ENCODE data around the gene NDUFB4. TPM values are rescaled to one million over a fixed set of nuclear protein-coding genes. Genes with fewer than 3 reads are reported as not detected.
A peak's percentile ranks its signal among the peaks of the same experiment; 100 is the strongest.

The NDUFB4 gene
- polyA plus RNA-seq, 3 donors: 170 to 209 (median 205) TPM

DNA sequence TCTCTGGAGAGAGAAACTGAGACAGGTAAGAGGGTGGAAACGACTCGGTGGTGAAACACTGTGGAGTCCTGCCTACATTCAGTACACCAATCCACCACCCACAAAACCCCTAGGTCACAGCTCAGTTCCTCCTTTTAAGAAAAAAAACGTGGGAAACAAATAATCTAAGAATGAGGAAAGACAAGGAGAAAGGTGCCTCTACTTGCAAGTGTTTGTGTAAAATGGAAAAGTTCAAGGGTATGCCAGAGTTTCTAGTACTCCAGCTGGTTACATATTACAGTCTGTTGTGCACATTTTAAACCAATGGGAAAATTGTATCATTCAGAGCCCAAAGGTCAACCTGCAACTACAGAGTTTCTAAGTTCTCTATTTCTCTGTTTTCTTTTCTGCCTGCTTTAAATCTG, 53.7 kb downstream of the NDUFB4 start:
- peak in 1 of 11 donors; percentile 5 for DNase-seq (ENCODE audit: extremely low read depth in 1 of 11, low read depth in 9 of 11, low spot score in 4 of 11)

- no peak for DNase-seq (ENCODE audit: extremely low read depth in 1 of 11, low read depth in 9 of 11, low spot score in 4 of 11)
Observed at GRCh38 chr3:120650311-120650710, 54.2 kb downstream of the NDUFB4 start.

Other genes starting within 250 kb of the NDUFB4 start
- gene LRRC58, start 247.0 kb upstream of the NDUFB4 start, polyA plus RNA-seq (ENCODE audit: insufficient read length in 3 of 3): 10 to 100 TPM; 30.0 to 37.5 (median 33.9) TPM
- gene FSTL1, start 145.3 kb upstream of the NDUFB4 start, polyA plus RNA-seq (ENCODE audit: insufficient read length in 3 of 3): 100 to 1,000 TPM; 491 to 605 (median 545) TPM
- gene HGD, start 85.9 kb downstream of the NDUFB4 start, polyA plus RNA-seq (ENCODE audit: insufficient read length in 3 of 3): 100 to 1,000 TPM in 2 of 3 donors, 10 to 100 TPM in 1; 73.4 to 104 (median 100) TPM
- gene RABL3, start 146.2 kb downstream of the NDUFB4 start, polyA plus RNA-seq (ENCODE audit: insufficient read length in 3 of 3): 10 to 100 TPM; 26.5 to 33.0 (median 28.9) TPM
- 10 to 100 TPM; 14.4 to 19.2 (median 15.4) TPM for gene GTF2E1, start 146.4 kb downstream of the NDUFB4 start, polyA plus RNA-seq (ENCODE audit: insufficient read length in 3 of 3)

Measured in renal cortex interstitium (tissue), 11 donors.